H1 (cell line): ENCODE data around the gene HIVEP2. TPM values are rescaled to one million over a fixed set of nuclear protein-coding genes. Genes with fewer than 3 reads are reported as not detected.
A peak's percentile ranks its signal among the peaks of the same experiment; 100 is the strongest.

Experiments
- CTCF ChIA-PET: fragments of 300-600 bp; sonication (Branson Sonifier 250); formaldehyde crosslinking; loops from one replicate; lab custom pipeline; 2021; ENCODE audit not compliant: partially characterized antibody; lab: Charles Lee
- POLR2A ChIA-PET: fragments of 300-600 bp; sonication (Branson Sonifier 250); formaldehyde crosslinking; loops from one replicate; lab custom pipeline; 2021; ENCODE audit warnings: inconsistent platforms; ENCODE audit not compliant: partially characterized antibody; lab: Charles Lee
- DNase-seq, 2 experiments: peaks; one replicate each; pipeline versions ENCODE4 v3.0.0 to v3.0.0-alpha.2; 2010 to 2022; ENCODE audit warnings: low spot score in 2 of 2, low read depth in 1 of 2, mixed read lengths in 1 of 2
- FAIRE-seq: peaks from 2 replicates; lab custom pipeline; 2011; peaks lifted over from hg19 to GRCh38; lab: Jason Lieb, UNC
- H2AFZ ChIP-seq: 2 replicates; pipeline ENCODE4 v1.8.1; 2012; ENCODE audit warnings: low read length, inconsistent platforms
- H2AK5ac ChIP-seq: 2 replicates; pipeline ENCODE4 v1.6.1; 2013; ENCODE audit warnings: low read depth, low read length
- H2BK120ac ChIP-seq: replicated peaks from 2 replicates; pipeline ENCODE3; 2013; ENCODE audit warnings: low read depth, low read length, inconsistent platforms
- H2BK12ac ChIP-seq: 2 replicates; pipeline ENCODE4 v1.6.1; 2013; ENCODE audit warnings: low read depth, low read length
- H2BK15ac ChIP-seq: 2 replicates; pipeline ENCODE4 v1.6.1; 2013; ENCODE audit warnings: low read length
- H2BK20ac ChIP-seq: 2 replicates; pipeline ENCODE4 v1.6.1; 2013; ENCODE audit warnings: low read length
- H2BK5ac ChIP-seq: 2 replicates; pipeline ENCODE4 v1.6.1; 2013; ENCODE audit warnings: low read depth, low read length
- H3K14ac ChIP-seq: 2 replicates; pipeline ENCODE4 v1.6.1; 2013; ENCODE audit warnings: inconsistent platforms; ENCODE audit not compliant: insufficient read length
- H3K18ac ChIP-seq: 2 replicates; pipeline ENCODE4 v1.6.1; 2013; ENCODE audit warnings: low read length; ENCODE audit errors: extremely low read depth
- H3K23ac ChIP-seq: 2 replicates; pipeline ENCODE4 v1.6.1; 2013; ENCODE audit warnings: inconsistent platforms; ENCODE audit not compliant: insufficient read length
- H3K23me2 ChIP-seq: 2 replicates; pipeline ENCODE4 v1.6.1; 2013; ENCODE audit warnings: low read depth, low read length
- H3K27ac ChIP-seq: 2 replicates; pipeline ENCODE4 v1.6.1; 2011; ENCODE audit warnings: low read depth, low read length, inconsistent platforms
- H3K27me3 ChIP-seq, 4 experiments: replicated peaks in 1 of 4; 1 replicate in 1 of 4; 2 replicates in 3 of 4; pipeline versions ENCODE4 v1.6.1 to v1.8.1; 2011 to 2013; ENCODE audit warnings: low read length in 3 of 4, mild to moderate bottlenecking in 3 of 4, inconsistent platforms in 2 of 4, mixed read lengths in 2 of 4, moderate library complexity in 1 of 4; ENCODE audit not compliant: control insufficient read depth in 3 of 4, insufficient read depth in 3 of 4; ENCODE audit errors: extremely low read depth in 1 of 4
- H3K36me3 ChIP-seq, 4 experiments: 2 replicates each; pipeline versions ENCODE4 v1.6.1 to v1.8.1; 2011 to 2013; ENCODE audit warnings: mild to moderate bottlenecking in 4 of 4, low read length in 3 of 4, moderate library complexity in 2 of 4, control low read depth in 1 of 4, inconsistent platforms in 1 of 4; ENCODE audit not compliant: insufficient read depth in 4 of 4, control insufficient read depth in 2 of 4
- H3K4ac ChIP-seq: replicated peaks from 2 replicates; pipeline ENCODE3; 2013; ENCODE audit warnings: low read length, low read depth, mixed read lengths, inconsistent platforms; ENCODE audit not compliant: insufficient read length
- H3K4me1 ChIP-seq, 4 experiments: replicated peaks in 1 of 4; 1 replicate in 1 of 4; 2 replicates in 3 of 4; pipeline versions ENCODE4 v1.6.1 to v1.8.1; 2011 to 2013; ENCODE audit warnings: low read length in 3 of 4, inconsistent platforms in 2 of 4, mixed read lengths in 1 of 4; ENCODE audit not compliant: insufficient read depth in 4 of 4, control insufficient read depth in 3 of 4
- H3K4me2 ChIP-seq, 2 experiments: 2 replicates each; pipeline versions ENCODE4 v1.6.1 to v1.8.1; 2011 to 2013; ENCODE audit warnings: low read depth in 2 of 2, low read length in 2 of 2, control low read depth in 1 of 2, inconsistent platforms in 1 of 2, mild to moderate bottlenecking in 1 of 2; ENCODE audit not compliant: insufficient read depth in 1 of 2
- H3K4me3 ChIP-seq, 4 experiments: fragments of 200-600, 300-600 bp in 1 of 4; sonication (generic), shearing (Covaris generic), sonication (Bioruptor Twin) in 1 of 4; 2 replicates each; pipeline versions ENCODE4 v1.5.1 to v1.8.1; 2011 to 2016; ENCODE audit warnings: low read length in 4 of 4, low read depth in 3 of 4, control low read depth in 2 of 4, inconsistent platforms in 2 of 4, mild to moderate bottlenecking in 2 of 4, mixed read lengths in 1 of 4, moderate library complexity in 1 of 4; ENCODE audit not compliant: insufficient read depth in 2 of 4; ENCODE audit errors: extremely low read depth in 1 of 4
- H3K56ac ChIP-seq: replicated peaks from 2 replicates; pipeline ENCODE3; 2013; ENCODE audit warnings: low read depth, mild to moderate bottlenecking, mixed read lengths, low read length, inconsistent platforms; ENCODE audit not compliant: insufficient read length
- H3K79me1 ChIP-seq: 2 replicates; pipeline ENCODE4 v1.6.1; 2013; ENCODE audit warnings: low read depth, low read length, control low read depth
- H3K79me2 ChIP-seq, 2 experiments: 2 replicates each; pipeline versions ENCODE4 v1.6.1 to v1.8.1; 2012 to 2013; ENCODE audit warnings: low read length in 2 of 2, mild to moderate bottlenecking in 2 of 2, inconsistent platforms in 1 of 2; ENCODE audit not compliant: insufficient read depth in 2 of 2, control insufficient read depth in 1 of 2
- H3K9ac ChIP-seq, 4 experiments: replicated peaks in 1 of 4; 1 replicate in 1 of 4; 2 replicates in 3 of 4; pipeline versions ENCODE4 v1.6.1 to v1.8.1; 2011 to 2013; ENCODE audit warnings: low read depth in 3 of 4, low read length in 3 of 4, control low read depth in 2 of 4, mild to moderate bottlenecking in 2 of 4, moderate library complexity in 2 of 4, inconsistent platforms in 1 of 4; ENCODE audit errors: extremely low read depth in 1 of 4
- H3K9me3 ChIP-seq, 2 experiments: 2 replicates each; pipeline versions ENCODE4 v1.6.1 to v1.8.1; 2012 to 2013; ENCODE audit warnings: mild to moderate bottlenecking in 2 of 2, moderate library complexity in 2 of 2, control low read depth in 1 of 2, inconsistent platforms in 1 of 2, low read depth in 1 of 2, low read length in 1 of 2, mixed read lengths in 1 of 2; ENCODE audit not compliant: insufficient read depth in 2 of 2
- H4K20me1 ChIP-seq, 2 experiments: replicated peaks in 1 of 2; 2 replicates each; pipeline versions ENCODE3 to v1.8.1; 2011 to 2013; ENCODE audit warnings: inconsistent platforms in 2 of 2, low read length in 2 of 2, mild to moderate bottlenecking in 1 of 2; ENCODE audit not compliant: insufficient read depth in 2 of 2, control insufficient read depth in 1 of 2
- H4K5ac ChIP-seq: 2 replicates; pipeline ENCODE4 v1.6.1; 2013; ENCODE audit warnings: low read length, low read depth, mixed read lengths, inconsistent platforms; ENCODE audit not compliant: insufficient read length
- H4K8ac ChIP-seq: 2 replicates; pipeline ENCODE4 v1.8.0; 2013; ENCODE audit warnings: mild to moderate bottlenecking, moderate library complexity, low read length, inconsistent platforms; ENCODE audit not compliant: insufficient read depth; ENCODE audit errors: extremely low read depth
- H4K91ac ChIP-seq: replicated peaks from 2 replicates; pipeline ENCODE3; 2013; ENCODE audit warnings: low read length, mixed read lengths, inconsistent platforms; ENCODE audit not compliant: insufficient read length
- POLR2A ChIP-seq, 2 experiments: IDR thresholded peaks; 1 replicate in 1 of 2; 2 replicates in 1 of 2; pipeline ENCODE4 v1.6.1; 2011; ENCODE audit warnings: low read depth in 2 of 2, low read length in 2 of 2, mild to moderate bottlenecking in 2 of 2; ENCODE audit errors: control extremely low read depth in 1 of 2
- RXRA ChIP-seq: IDR thresholded peaks from 2 replicates; pipeline ENCODE4 v1.6.1; 2011; ENCODE audit warnings: low read depth, mild to moderate bottlenecking, low read length, moderate library complexity; ENCODE audit not compliant: insufficient read depth
- SAP30 ChIP-seq: fragments of 300-600 bp; sonication (generic); IDR thresholded peaks from 2 replicates; pipeline ENCODE4 v1.7.1; 2012; ENCODE audit warnings: low read length, moderate library complexity, mild to moderate bottlenecking, inconsistent platforms; ENCODE audit not compliant: insufficient read depth, insufficient replicate concordance
- WGBS, 2 experiments: shearing (Covaris generic) in 1 of 2; methylation state at CpG; one replicate each; pipeline versions ENCODE4 v1.1.6 to v1.1.7; 2013 to 2015; ENCODE audit warnings: low lambda C conversion rate in 2 of 2, mixed read lengths in 2 of 2, inconsistent platforms in 1 of 2, low coverage in 1 of 2, missing lambda C conversion rate in 1 of 2; ENCODE audit not compliant: insufficient replicate concordance in 2 of 2, insufficient coverage in 1 of 2, insufficient read length in 1 of 2; ENCODE audit errors: extremely low coverage in 1 of 2, missing lambda C conversion rate in 1 of 2; 5-methylcytosine and 5-hydroxymethylcytosine counted together
- polyA plus RNA-seq, 7 experiments: library from polyadenylated mRNA; depleted of rRNA in 3 of 7; stranded (reverse) in 5 of 7; unstranded in 2 of 7; fragments of >200 nt in 5 of 7; fragments of 200-250 nt in 2 of 7; gene quantifications; 1 replicate in 5 of 7; 2 replicates in 1 of 7; 4 replicates in 1 of 7; pipeline versions ENCODE4 v1.2.1 to v1.2.3, GENCODE V29; 2011 to 2013; ENCODE audit warnings: missing spikeins in 2 of 7, mixed read lengths in 2 of 7
- total RNA-seq: library from RNA; stranded (reverse); fragmentation: NEBNext Ultra II Directional; extraction: Animal tissue kit (Norgen Biotek cat#: 25700); gene quantifications from 2 replicates; pipeline ENCODE4 v1.2.1, GENCODE V29; 2021

HIVEP2 gene
- total and polyA plus RNA-seq, 2 of the 8 experiments (the other 6 are each of a cell fraction or from before 2014, with no cell fraction given) = 2.2 to 6.1 TPM

- Histone ChIP-seq H3K4me2 (peak overlapping the region; percentile 59 to 62; a peak in 3 of 4 replicates), H2BK20ac (no peak overlapping the region), H3K27me3 (no peaks in the 10 kb centered on the region), H3K23me2 (no peaks in the 10 kb centered on the region), H3K4ac (no peak overlapping the region), H2BK120ac (no peak overlapping the region), H3K4me3 (peak overlapping the region in 1 of 4 experiments; percentile 38; a peak in 2 of 8 replicates), H3K79me1 (no peaks in the 10 kb centered on the region; the same call in 1 of the 2 replicates), H4K5ac (no peak overlapping the region), H3K79me2 (no peaks in the 10 kb centered on the region; a peak in 1 of 4 replicates), H2BK12ac (no peak overlapping the region; the same call in 1 of the 2 replicates), H2BK15ac (no peak overlapping the region), H2AK5ac (peak overlapping the region; percentile 65; the same call in 1 of the 2 replicates), H2AFZ (no peak overlapping the region), H3K23ac (no peak overlapping the region), H3K14ac (no peak overlapping the region), H3K9ac (no peak overlapping the region), H3K36me3 (no peaks in the 10 kb centered on the region), H3K27ac (no peak overlapping the region; the same call in 1 of the 2 replicates), H4K91ac (no peak overlapping the region), H2BK5ac (no peak overlapping the region), H3K18ac (no peak overlapping the region), H3K9me3 (no peaks in the 10 kb centered on the region), H3K56ac (no peak overlapping the region), H3K4me1 (peaks cover 4 to 17% (median 10%) of the 10 kb centered on the region in 4 experiments; a peak in 5 of 7 replicates), H4K8ac (no peak overlapping the region), H4K20me1 (no peaks in the 10 kb centered on the region)
- TF ChIP-seq RXRA (no peak), SAP30 (no peak), POLR2A (IDR thresholded peaks at IDR 0.05; ENCODE audit: control extremely low read depth in 1 of 2, low read depth in 2 of 2, low read length in 2 of 2) (peak in 1 of 2 experiments; percentile 18; a peak in 1 of 3 replicates)
- ChIA-PET POLR2A (interaction anchor here (0.6 to 1.4 kb wide), 3 partner anchors 12 to 233 kb away, joined by 3 to 4 read pairs (median 3); no protein-coding TSS in a partner anchor), CTCF (interaction anchor here (1.0 to 2.9 kb wide), 3 partner anchors 12 to 22 kb away, joined by 3 to 8 read pairs (median 5); no protein-coding TSS in a partner anchor)
- WGBS, 2 experiments = 56% methylated on average over 8 of the region's 8 CpGs; no CpG with 5 or more reads in 1 of the 2 experiments
- DNase-seq = no peak
- FAIRE-seq = no peak
These were observed 60.6 kb downstream of the HIVEP2 start for GRCh38 chr6:142884214-142885035.
